ENCODE measurements around the gene NHEJ1.

GRCh38 chr2:219181531-219181930 lies 20.9 kb upstream of the NHEJ1 start:
- TF ChIP-seq POLR2AphosphoS5 (IDR thresholded peaks at IDR 0.05; ENCODE audit: borderline replicate concordance, low read depth, low read length) (no peak), EZH2 (IDR thresholded peaks at IDR 0.05) (no peak)

Data from SK-N-MC (cell line).